ENCODE measurements around the gene GRB2.

DNA sequence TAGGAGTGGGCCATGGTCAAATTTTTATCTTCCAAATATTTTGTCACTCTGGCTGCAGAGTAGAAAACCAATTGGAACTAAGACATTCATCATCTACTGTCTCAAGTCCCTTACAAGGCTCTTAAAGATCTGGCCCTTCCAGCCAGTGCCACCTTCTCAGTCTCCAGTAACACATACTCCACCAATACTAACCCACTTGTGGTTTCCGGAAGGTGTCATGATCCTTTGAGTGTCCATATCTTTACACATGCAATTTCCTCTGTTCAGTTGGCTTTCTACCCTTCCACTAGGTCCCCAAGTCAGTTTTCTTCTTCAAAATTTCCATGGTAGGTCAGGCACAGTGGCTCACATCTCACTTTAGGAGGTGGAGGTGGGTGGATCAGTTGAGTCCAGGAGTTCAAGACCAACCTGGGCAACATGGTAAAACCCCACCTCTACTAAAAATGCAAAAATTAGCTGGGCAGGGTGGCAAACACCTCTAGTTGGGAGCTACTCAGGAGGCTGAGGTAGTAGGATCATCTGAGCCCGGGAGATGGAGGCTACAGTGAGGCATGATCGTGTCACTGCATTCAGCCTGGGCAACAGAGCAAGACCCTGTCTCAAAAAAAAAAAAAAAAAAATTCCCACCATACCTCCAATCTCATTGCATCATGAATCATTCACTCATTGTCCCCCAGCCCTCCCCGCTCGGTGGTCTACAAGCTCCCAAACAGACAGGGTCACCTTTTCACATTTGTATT lies 6.0 kb upstream of the GRB2 start:
- TF ChIP-seq, protein P1, sequence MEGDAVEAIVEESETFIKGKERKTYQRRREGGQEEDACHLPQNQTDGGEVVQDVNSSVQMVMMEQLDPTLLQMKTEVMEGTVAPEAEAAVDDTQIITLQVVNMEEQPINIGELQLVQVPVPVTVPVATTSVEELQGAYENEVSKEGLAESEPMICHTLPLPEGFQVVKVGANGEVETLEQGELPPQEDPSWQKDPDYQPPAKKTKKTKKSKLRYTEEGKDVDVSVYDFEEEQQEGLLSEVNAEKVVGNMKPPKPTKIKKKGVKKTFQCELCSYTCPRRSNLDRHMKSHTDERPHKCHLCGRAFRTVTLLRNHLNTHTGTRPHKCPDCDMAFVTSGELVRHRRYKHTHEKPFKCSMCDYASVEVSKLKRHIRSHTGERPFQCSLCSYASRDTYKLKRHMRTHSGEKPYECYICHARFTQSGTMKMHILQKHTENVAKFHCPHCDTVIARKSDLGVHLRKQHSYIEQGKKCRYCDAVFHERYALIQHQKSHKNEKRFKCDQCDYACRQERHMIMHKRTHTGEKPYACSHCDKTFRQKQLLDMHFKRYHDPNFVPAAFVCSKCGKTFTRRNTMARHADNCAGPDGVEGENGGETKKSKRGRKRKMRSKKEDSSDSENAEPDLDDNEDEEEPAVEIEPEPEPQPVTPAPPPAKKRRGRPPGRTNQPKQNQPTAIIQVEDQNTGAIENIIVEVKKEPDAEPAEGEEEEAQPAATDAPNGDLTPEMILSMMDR (conservative IDR thresholded peaks at IDR 0.05; ENCODE audit: low read length), result no peak
- TF ChIP-seq EZH2phosphoT487 (IDR thresholded peaks at IDR 0.05; ENCODE audit: borderline replicate concordance, low read depth, low read length), result no peak

All from OCI-LY7 (cell line).